Peyer's patch (tissue), 4 donors: ENCODE data around the gene RHOB. TPM values are rescaled to one million over a fixed set of nuclear protein-coding genes. Genes with fewer than 3 reads are reported as not detected.

Experiments used
- DNase-seq, 3 donors: peaks; one replicate each; pipeline ENCODE4 v3.0.0-alpha.2; 2017 to 2019
- H3K27ac ChIP-seq, 4 donors: fragments of 200-600 bp; sonication (generic); one replicate each; pipeline ENCODE4 v1.5.1; 2016 to 2019
- H3K27me3 ChIP-seq, 2 donors: fragments of 200-600 bp; sonication (generic); one replicate each; pipeline ENCODE4 v1.5.1; 2019
- H3K36me3 ChIP-seq, 3 donors: fragments of 200-600 bp; sonication (generic); one replicate each; pipeline ENCODE4 v1.5.1; 2016 to 2019
- H3K4me1 ChIP-seq, 4 donors: fragments of 200-600 bp; sonication (generic); one replicate each; pipeline ENCODE4 v1.5.1; 2016 to 2019
- H3K4me3 ChIP-seq, 4 donors: fragments of 200-600 bp; sonication (generic); 1 replicate in 3 of 4; 2 replicates in 1 of 4; pipeline ENCODE4 v1.5.1; 2016 to 2019; ENCODE audit warnings: mild to moderate bottlenecking in 1 of 4
- H3K9me3 ChIP-seq, 4 donors: fragments of 200-600 bp; sonication (generic); one replicate each; pipeline ENCODE4 v1.5.1; 2016 to 2019; ENCODE audit warnings: mild to moderate bottlenecking in 1 of 4
- CTCF ChIP-seq, 6 experiments: fragments of 450-650 bp in 4 of 6; fragments of 200-600 bp in 2 of 6; sonication (generic) in 1 of 6; IDR thresholded peaks; one replicate each; pipeline ENCODE4 v1.5.1; 2017 to 2019; ENCODE audit warnings: antibody characterized with exemption in 6 of 6, mild to moderate bottlenecking in 3 of 6, moderate library complexity in 1 of 6
- POLR2A ChIP-seq, 2 donors: fragments of 450-650 bp; IDR thresholded peaks; one replicate each; pipeline ENCODE4 v1.5.1; 2017; ENCODE audit warnings: antibody characterized with exemption in 2 of 2, mild to moderate bottlenecking in 2 of 2, moderate library complexity in 2 of 2
- total RNA-seq, 4 donors: library from RNA; depleted of rRNA; stranded (reverse); fragments of >200 nt; gene quantifications; one replicate each; pipeline ENCODE4 v1.1.0, GENCODE V29; 2016

Gene RHOB
- total RNA-seq, 4 donors from 2014 or later, result 61.6 to 488 (median 202) TPM

DNA sequence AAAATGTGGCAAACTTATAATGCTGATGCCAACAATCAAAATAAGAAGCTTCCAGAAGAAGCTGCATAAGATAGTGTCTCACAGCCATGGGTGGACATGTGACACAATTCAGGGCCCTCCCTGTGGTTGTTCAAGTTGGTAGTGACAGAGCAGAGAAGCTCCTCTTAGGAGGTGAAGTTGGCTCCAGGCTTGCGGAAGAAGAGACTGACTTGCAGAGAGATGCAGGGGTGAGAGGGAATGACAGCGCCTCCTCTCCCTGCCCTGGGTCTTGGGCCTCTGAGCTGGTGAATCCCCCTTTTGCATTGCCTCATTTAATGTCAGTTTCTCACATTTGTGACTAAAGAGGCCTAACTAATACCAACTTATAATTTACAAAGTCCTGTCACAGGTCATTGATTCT, 23.0 kb upstream of the RHOB start:
- peak in 1 of 3 donors; percentile 34 for DNase-seq
- Histone ChIP-seq H3K4me1 (peaks cover 0 to 26% (median 13%) of the 10 kb centered on the region in 4 donors), H3K4me3 (no peak overlapping the region), H3K36me3 (no peaks in the 10 kb centered on the region), H3K27ac (peak overlapping the region; percentile 65 to 80 (median 72)), H3K27me3 (no peaks in the 10 kb centered on the region), H3K9me3 (no peaks in the 10 kb centered on the region)
- TF ChIP-seq CTCF (IDR thresholded peaks at IDR 0.05), result no peak
- TF ChIP-seq POLR2A (IDR thresholded peaks at IDR 0.05), result no peak

- Histone ChIP-seq H3K9me3 (no peaks in the 10 kb centered on the region), H3K36me3 (no peaks in the 10 kb centered on the region), H3K4me3 (peak overlapping the region in 2 of 4 donors; percentile 6 to 9), H3K4me1 (peaks cover 0 to 26% (median 13%) of the 10 kb centered on the region in 4 donors), H3K27ac (peak overlapping the region; percentile 65 to 80 (median 72)), H3K27me3 (no peaks in the 10 kb centered on the region)
- DNase-seq, result peak in 2 of 3 donors; percentile 55 to 81
- TF ChIP-seq CTCF (IDR thresholded peaks at IDR 0.05) (no peak), POLR2A (IDR thresholded peaks at IDR 0.05) (no peak)
Observed at GRCh38 chr2:20424300-20425290, 22.3 kb upstream of the RHOB start.

- Histone ChIP-seq H3K36me3 (no peaks in the 10 kb centered on the region), H3K4me1 (peaks cover 0 to 26% (median 16%) of the 10 kb centered on the region in 4 donors), H3K9me3 (no peaks in the 10 kb centered on the region), H3K4me3 (peak overlapping the region in 1 of 4 donors; percentile 9), H3K27me3 (no peaks in the 10 kb centered on the region), H3K27ac (peak overlapping the region; percentile 65 to 80 (median 72))
- no peak for TF ChIP-seq POLR2A (IDR thresholded peaks at IDR 0.05)
- no peak for TF ChIP-seq CTCF (IDR thresholded peaks at IDR 0.05)
- DNase-seq, result peak in 1 of 3 donors; percentile 47
Observed at GRCh38 chr2:20425371-20425881, 21.4 kb upstream of the RHOB start.

GRCh38 chr2:20425884-20426283, 21.0 kb upstream of the RHOB start:
- no peak for TF ChIP-seq POLR2A (IDR thresholded peaks at IDR 0.05)
- no peak for TF ChIP-seq CTCF (IDR thresholded peaks at IDR 0.05)
- Histone ChIP-seq H3K27me3 (no peaks in the 10 kb centered on the region), H3K27ac (peak overlapping the region in 2 of 4 donors; percentile 67 to 78), H3K4me3 (no peak overlapping the region), H3K9me3 (no peaks in the 10 kb centered on the region), H3K4me1 (peaks cover 0 to 26% (median 16%) of the 10 kb centered on the region in 4 donors), H3K36me3 (no peaks in the 10 kb centered on the region)
- no peak for DNase-seq

DNA sequence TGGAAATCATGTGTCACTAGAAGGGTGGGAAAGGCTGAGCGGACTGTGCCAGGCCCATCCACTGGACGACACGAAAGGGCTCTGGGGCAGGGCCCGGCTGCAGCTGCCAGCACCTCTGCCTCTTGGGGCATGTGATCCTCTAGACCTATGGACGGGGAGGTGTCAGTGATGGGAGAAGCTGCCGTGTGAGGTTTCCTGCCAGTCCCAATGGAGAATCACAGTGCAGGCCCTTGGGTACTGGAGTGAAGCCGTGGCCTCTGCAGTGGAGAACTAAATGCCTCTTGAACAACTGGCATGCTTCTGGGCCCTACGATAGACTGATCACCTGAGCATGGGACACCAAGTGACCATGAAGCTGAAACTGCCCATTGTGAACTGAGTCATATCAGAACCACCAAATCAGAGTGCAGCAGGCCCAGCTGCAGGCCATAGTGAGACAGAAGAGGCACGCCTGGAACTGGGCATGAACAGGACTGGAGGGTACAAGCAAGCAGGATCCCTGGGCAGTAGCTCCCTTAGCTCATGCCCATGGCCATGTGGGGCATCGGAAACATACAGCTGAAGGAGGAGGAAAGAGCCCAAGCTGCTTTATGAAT, 18.8 kb upstream of the RHOB start:
- no peak overlapping the region for H3K4me3 ChIP-seq
- no peaks in the 10 kb centered on the region for H3K36me3 ChIP-seq
- no peaks in the 10 kb centered on the region for H3K9me3 ChIP-seq
- H3K27me3 ChIP-seq, result no peaks in the 10 kb centered on the region
- no peak overlapping the region for H3K27ac ChIP-seq
- H3K4me1 ChIP-seq, result peaks cover 0 to 18% (median 15%) of the 10 kb centered on the region in 4 donors
- TF ChIP-seq POLR2A (IDR thresholded peaks at IDR 0.05) (no peak), CTCF (IDR thresholded peaks at IDR 0.05) (no peak)
- peak in 1 of 3 donors; percentile 34 for DNase-seq
